H9 (cell line): Measurements from ENCODE around the gene ZNF70. TPM values are rescaled to one million over a fixed set of nuclear protein-coding genes. Genes with fewer than 3 reads are reported as not detected.

Source experiments
- DNase-seq: peaks from one replicate; pipeline ENCODE4 v3.0.0-alpha.2; 2017
- H2AFZ ChIP-seq: one replicate; pipeline ENCODE4 v1.6.1; 2013; ENCODE audit warnings: mild to moderate bottlenecking, low read length, control low read depth, moderate library complexity
- H2AK5ac ChIP-seq: 2 replicates; pipeline ENCODE4 v1.6.1; 2013; ENCODE audit warnings: low read length, control low read depth, mixed read lengths; ENCODE audit not compliant: insufficient read length
- H2BK120ac ChIP-seq: one replicate; pipeline ENCODE4 v1.6.1; 2013; ENCODE audit warnings: low read depth, mild to moderate bottlenecking, low read length, control low read depth, inconsistent platforms; ENCODE audit not compliant: poor library complexity, severe bottlenecking
- H2BK12ac ChIP-seq: 2 replicates; pipeline ENCODE4 v1.6.1; 2013; ENCODE audit warnings: low read length, control low read depth, mixed read lengths, low read depth; ENCODE audit not compliant: insufficient read length
- H2BK15ac ChIP-seq: 2 replicates; pipeline ENCODE4 v1.6.1; 2013; ENCODE audit warnings: low read depth, low read length, control low read depth
- H2BK20ac ChIP-seq: one replicate; pipeline ENCODE4 v1.6.1; 2013; ENCODE audit warnings: low read depth, mild to moderate bottlenecking, low read length, control low read depth, inconsistent platforms; ENCODE audit not compliant: poor library complexity, severe bottlenecking
- H2BK5ac ChIP-seq: 2 replicates; pipeline ENCODE4 v1.6.1; 2013; ENCODE audit warnings: low read length, control low read depth, mixed read lengths; ENCODE audit not compliant: insufficient read length
- H3K14ac ChIP-seq: 2 replicates; pipeline ENCODE4 v1.6.1; 2013; ENCODE audit warnings: low read length, control low read depth; ENCODE audit not compliant: insufficient read depth
- H3K18ac ChIP-seq: 2 replicates; pipeline ENCODE4 v1.6.1; 2013; ENCODE audit warnings: low read depth, mild to moderate bottlenecking, mixed read lengths, low read length, control low read depth; ENCODE audit not compliant: insufficient read length
- H3K23ac ChIP-seq: 2 replicates; pipeline ENCODE4 v1.6.1; 2013; ENCODE audit warnings: low read length, control low read depth, mixed read lengths, low read depth; ENCODE audit not compliant: insufficient read length
- H3K23me2 ChIP-seq: 2 replicates; pipeline ENCODE4 v1.6.1; 2013; ENCODE audit warnings: low read depth, mild to moderate bottlenecking, mixed read lengths, low read length, control low read depth; ENCODE audit not compliant: insufficient read length, poor library complexity, severe bottlenecking
- H3K27ac ChIP-seq: 2 replicates; pipeline ENCODE4 v1.5.1; 2013; ENCODE audit warnings: low read length, control low read depth, mixed read lengths, low read depth; ENCODE audit not compliant: insufficient read length
- H3K27me3 ChIP-seq: 2 replicates; pipeline ENCODE4 v1.6.1; 2013; ENCODE audit warnings: low read length, control low read depth, inconsistent platforms; ENCODE audit not compliant: insufficient read depth
- H3K4ac ChIP-seq: 2 replicates; pipeline ENCODE4 v1.6.1; 2013; ENCODE audit warnings: low read depth, mild to moderate bottlenecking, control low read depth, inconsistent platforms, low read length, moderate library complexity
- H3K4me1 ChIP-seq: 2 replicates; pipeline ENCODE4 v1.6.1; 2013; ENCODE audit warnings: low read length, control low read depth, inconsistent platforms; ENCODE audit not compliant: insufficient read depth
- H3K4me2 ChIP-seq: 2 replicates; pipeline ENCODE4 v1.6.1; 2013; ENCODE audit warnings: low read length, control low read depth, mixed read lengths; ENCODE audit not compliant: insufficient read length, insufficient read depth
- H3K56ac ChIP-seq: 2 replicates; pipeline ENCODE4 v1.6.1; 2013; ENCODE audit warnings: low read depth, mild to moderate bottlenecking, mixed read lengths, low read length, control low read depth; ENCODE audit not compliant: insufficient read length
- H3K79me1 ChIP-seq: 2 replicates; pipeline ENCODE4 v1.6.1; 2013; ENCODE audit warnings: low read depth, mild to moderate bottlenecking, moderate library complexity, low read length, control low read depth, inconsistent platforms; ENCODE audit not compliant: insufficient read depth, poor library complexity, severe bottlenecking
- H3K79me2 ChIP-seq: 2 replicates; pipeline ENCODE4 v1.6.1; 2013; ENCODE audit warnings: low read length, control low read depth, inconsistent platforms; ENCODE audit not compliant: insufficient read depth
- H3K9ac ChIP-seq: 2 replicates; pipeline ENCODE4 v1.6.1; 2013; ENCODE audit warnings: low read length, control low read depth, mixed read lengths; ENCODE audit not compliant: insufficient read length; ENCODE audit errors: extremely low read depth
- H3K9me3 ChIP-seq: one replicate; pipeline ENCODE4 v1.6.1; 2013; ENCODE audit warnings: low read depth, low read length, inconsistent platforms; ENCODE audit not compliant: control insufficient read depth
- H3T11ph ChIP-seq: one replicate; pipeline ENCODE4 v1.6.1; 2013; ENCODE audit warnings: mild to moderate bottlenecking, low read length, control low read depth, inconsistent platforms
- H4K20me1 ChIP-seq: one replicate; pipeline ENCODE4 v1.6.1; 2013; ENCODE audit not compliant: control insufficient read depth, insufficient read length, insufficient read depth
- H4K5ac ChIP-seq: 2 replicates; pipeline ENCODE4 v1.6.1; 2013; ENCODE audit warnings: low read depth, mild to moderate bottlenecking, mixed read lengths, low read length, control low read depth; ENCODE audit not compliant: insufficient read length
- H4K8ac ChIP-seq: replicated peaks from 2 replicates; pipeline ENCODE4 v1.6.1; 2013; ENCODE audit warnings: low read length, control low read depth, mixed read lengths, low read depth; ENCODE audit not compliant: insufficient read length
- H4K91ac ChIP-seq: 2 replicates; pipeline ENCODE4 v1.6.1; 2013; ENCODE audit warnings: low read depth, mild to moderate bottlenecking, moderate library complexity, mixed read lengths, low read length, control low read depth; ENCODE audit not compliant: insufficient read length
- H3K27ac Mint-ChIP-seq, 3 experiments: 2 replicates in 2 of 3; 3 replicates in 1 of 3; pipeline ENCODE4 v1.8.0; 2020 to 2021; ENCODE audit warnings: mixed read lengths in 3 of 3, mild to moderate bottlenecking in 1 of 3, moderate library complexity in 1 of 3
- H3K27me3 Mint-ChIP-seq: 2 replicates; pipeline ENCODE4 v1.8.0; 2021; ENCODE audit warnings: low read depth, mild to moderate bottlenecking, moderate library complexity, mixed read lengths
- H3K36me3 Mint-ChIP-seq, 3 experiments: 2 replicates in 2 of 3; 3 replicates in 1 of 3; pipeline ENCODE4 v1.8.0; 2020 to 2021; ENCODE audit warnings: low read depth in 3 of 3, mixed read lengths in 3 of 3; ENCODE audit not compliant: insufficient read depth in 1 of 3
- H3K4me1 Mint-ChIP-seq, 2 experiments: 2 replicates each; pipeline ENCODE4 v1.8.0; 2020; ENCODE audit warnings: mixed read lengths in 2 of 2
- H3K4me3 Mint-ChIP-seq, 2 experiments: 2 replicates in 1 of 2; 3 replicates in 1 of 2; pipeline ENCODE4 v1.8.0; 2020 to 2021; ENCODE audit warnings: mild to moderate bottlenecking in 2 of 2, mixed read lengths in 2 of 2, moderate library complexity in 1 of 2
- H3K9me3 Mint-ChIP-seq, 2 experiments: 2 replicates in 1 of 2; 3 replicates in 1 of 2; pipeline ENCODE4 v1.8.0; 2020; ENCODE audit warnings: mild to moderate bottlenecking in 2 of 2, mixed read lengths in 2 of 2, moderate library complexity in 1 of 2
- WGBS: extraction: QIAGEN DNeasy Blood & Tissue Kit; methylation state at CpG from one replicate; pipeline ENCODE4 v1.1.7; 2013; ENCODE audit warnings: missing lambda C conversion rate, low lambda C conversion rate, mixed read lengths; ENCODE audit not compliant: insufficient read length; ENCODE audit errors: extremely low coverage; 5-methylcytosine and 5-hydroxymethylcytosine counted together
- total RNA-seq: library from RNA; stranded (reverse); gene quantifications from 2 replicates; pipeline ENCODE4 v1.2.1, GENCODE V29; 2021
- TF ChIP-seq, protein P1 (sequence below): fragments of 200-600 bp; sonication (generic); conservative IDR thresholded peaks from 3 replicates; pipeline ENCODE4 v1.8.0; 2021; ENCODE audit warnings: antibody characterized with exemption, mild to moderate bottlenecking

Gene ZNF70
- total RNA-seq, 1 experiment from 2014 or later, result 3.5 TPM

GRCh38 chr22:23700706-23701105 is 50.2 kb downstream of the ZNF70 start:
- Histone ChIP-seq H2BK15ac (no peak overlapping the region), H2BK12ac (no peak overlapping the region), H2BK20ac (no peak overlapping the region), H3K9me3 (no peaks in the 10 kb centered on the region), H3T11ph (no peak overlapping the region), H2BK5ac (no peak overlapping the region), H3K4me2 (no peak overlapping the region), H3K27me3 (no peaks in the 10 kb centered on the region), H3K23ac (no peak overlapping the region), H3K23me2 (no peaks in the 10 kb centered on the region), H2AFZ (no peak overlapping the region), H3K9ac (no peak overlapping the region), H4K5ac (no peak overlapping the region), H3K27ac (no peak overlapping the region), H4K20me1 (no peaks in the 10 kb centered on the region), H2AK5ac (no peak overlapping the region), H3K18ac (no peak overlapping the region), H3K4me1 (no peaks in the 10 kb centered on the region), H3K79me1 (no peaks in the 10 kb centered on the region), H3K14ac (no peak overlapping the region), H3K4ac (no peak overlapping the region), H2BK120ac (no peak overlapping the region), H4K91ac (no peak overlapping the region), H4K8ac (no peak overlapping the region), H3K56ac (no peak overlapping the region), H3K79me2 (no peaks in the 10 kb centered on the region)
- Mint-ChIP-seq H3K4me1 (no peaks in the 10 kb centered on the region), H3K36me3 (peaks cover 11 to 55% (median 28%) of the 10 kb centered on the region in 3 experiments; a peak in 6 of 7 replicates), H3K9me3 (no peaks in the 10 kb centered on the region), H3K4me3 (no peak overlapping the region), H3K27me3 (no peaks in the 10 kb centered on the region), H3K27ac (no peak overlapping the region)
- WGBS, result no CpG with 5 or more reads among the region's 7 CpGs
- no peak for DNase-seq
- TF ChIP-seq, protein P1, sequence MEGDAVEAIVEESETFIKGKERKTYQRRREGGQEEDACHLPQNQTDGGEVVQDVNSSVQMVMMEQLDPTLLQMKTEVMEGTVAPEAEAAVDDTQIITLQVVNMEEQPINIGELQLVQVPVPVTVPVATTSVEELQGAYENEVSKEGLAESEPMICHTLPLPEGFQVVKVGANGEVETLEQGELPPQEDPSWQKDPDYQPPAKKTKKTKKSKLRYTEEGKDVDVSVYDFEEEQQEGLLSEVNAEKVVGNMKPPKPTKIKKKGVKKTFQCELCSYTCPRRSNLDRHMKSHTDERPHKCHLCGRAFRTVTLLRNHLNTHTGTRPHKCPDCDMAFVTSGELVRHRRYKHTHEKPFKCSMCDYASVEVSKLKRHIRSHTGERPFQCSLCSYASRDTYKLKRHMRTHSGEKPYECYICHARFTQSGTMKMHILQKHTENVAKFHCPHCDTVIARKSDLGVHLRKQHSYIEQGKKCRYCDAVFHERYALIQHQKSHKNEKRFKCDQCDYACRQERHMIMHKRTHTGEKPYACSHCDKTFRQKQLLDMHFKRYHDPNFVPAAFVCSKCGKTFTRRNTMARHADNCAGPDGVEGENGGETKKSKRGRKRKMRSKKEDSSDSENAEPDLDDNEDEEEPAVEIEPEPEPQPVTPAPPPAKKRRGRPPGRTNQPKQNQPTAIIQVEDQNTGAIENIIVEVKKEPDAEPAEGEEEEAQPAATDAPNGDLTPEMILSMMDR, result no peak
